Stimulated activated naive B cell treated with anti-CD40 and anti-IgM and Interleukin-4, amounts not matched to agents 10 μg/mL and 1 μg/mL and 100 μg/mL, for 72 hours (primary cell): ENCODE measurements around the gene BMPR1A.
"Not testable (repeated sequence)": the region's sequence is repeated elsewhere in the genome, so short reads cannot be mapped to it uniquely, and the experiment has no call there.

Experiments used
- ATAC-seq, 2 donors: fragments of 150-1000 bp; cut with Tn5 transposase; replicated peaks; 2 replicates each; pipeline ENCODE4 v1.10.0; 2021; ENCODE audit warnings: moderate library complexity in 1 of 2
- DNase-seq: peaks from one replicate; pipeline ENCODE4 v3.0.0; 2021
- H3K27ac Mint-ChIP-seq: one replicate; pipeline ENCODE4 v1.8.0; 2022; ENCODE audit warnings: mild to moderate bottlenecking, mixed read lengths
- H3K27me3 Mint-ChIP-seq, 2 donors: one replicate each; pipeline ENCODE4 v1.8.0; 2022; ENCODE audit warnings: mixed read lengths in 2 of 2
- H3K36me3 Mint-ChIP-seq, 2 donors: one replicate each; pipeline ENCODE4 v1.8.0; 2022; ENCODE audit warnings: mixed read lengths in 2 of 2, mild to moderate bottlenecking in 1 of 2
- H3K4me1 Mint-ChIP-seq, 2 donors: one replicate each; pipeline ENCODE4 v1.8.0; 2022; ENCODE audit warnings: mixed read lengths in 2 of 2, mild to moderate bottlenecking in 1 of 2
- H3K4me3 Mint-ChIP-seq, 2 donors: one replicate each; pipeline ENCODE4 v1.8.0; 2022; ENCODE audit warnings: mild to moderate bottlenecking in 2 of 2, mixed read lengths in 2 of 2, moderate library complexity in 1 of 2
- H3K9me3 Mint-ChIP-seq, 2 donors: one replicate each; pipeline ENCODE4 v1.8.0; 2022; ENCODE audit warnings: mixed read lengths in 2 of 2, mild to moderate bottlenecking in 1 of 2

BMPR1A gene

DNA sequence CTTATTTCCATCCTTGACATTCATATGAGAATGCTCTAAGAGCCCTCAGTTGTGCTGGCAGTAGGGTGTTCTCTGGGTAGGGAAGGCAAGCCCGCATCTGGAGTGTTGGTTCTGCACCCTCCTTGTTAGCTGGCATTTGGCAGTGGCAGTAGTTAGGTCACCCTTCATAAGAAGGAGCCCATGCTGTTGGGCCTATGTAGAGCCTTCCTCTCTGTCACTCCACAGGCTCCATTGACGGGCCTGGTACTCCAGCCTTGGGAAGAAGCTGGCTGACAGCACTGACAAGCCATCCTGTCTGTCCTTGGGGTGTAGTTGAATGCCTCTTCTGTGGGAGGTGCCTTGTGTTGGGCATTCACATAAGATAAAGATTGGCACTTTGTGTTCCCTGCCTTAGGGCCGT is 89.7 kb downstream of the BMPR1A start:
- Mint-ChIP-seq H3K27me3 (no peaks in the 10 kb centered on the region), H3K4me1 (peaks cover 0 to 5% of the 10 kb centered on the region in 2 donors), H3K9me3 (peaks cover 0 to 3% of the 10 kb centered on the region in 2 donors), H3K27ac (no peak overlapping the region), H3K4me3 (no peak overlapping the region), H3K36me3 (no peaks in the 10 kb centered on the region)
- ATAC-seq, result no peak
- no peak for DNase-seq

DNA sequence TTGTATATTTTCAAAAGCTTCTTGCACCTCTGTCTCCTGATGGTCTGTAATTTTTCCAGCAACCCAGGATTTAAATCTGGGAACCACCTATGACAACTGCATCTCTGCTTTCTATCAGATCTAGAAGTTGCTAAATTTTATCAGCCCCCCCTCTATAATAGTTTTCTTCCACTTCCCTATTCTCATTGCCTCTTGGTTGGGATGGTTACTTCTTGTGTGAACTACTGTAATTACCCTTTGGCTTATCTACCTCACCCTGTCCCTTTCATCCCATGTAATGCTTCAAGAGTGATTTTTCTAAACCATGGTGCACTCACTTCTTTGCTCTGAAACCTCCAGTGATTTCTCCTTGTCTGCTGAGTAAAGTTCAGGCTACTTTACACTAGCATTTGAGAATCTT is 92.3 kb downstream of the BMPR1A start:
- peaks cover 0 to 5% of the 10 kb centered on the region in 2 donors for H3K27me3 Mint-ChIP-seq
- peaks cover 4 to 5% of the 10 kb centered on the region in 2 donors for H3K9me3 Mint-ChIP-seq
- H3K4me3 Mint-ChIP-seq, result no peak overlapping the region
- peaks cover 0 to 9% of the 10 kb centered on the region in 2 donors for H3K36me3 Mint-ChIP-seq
- ATAC-seq (no peak), DNase-seq (no peak)
- peaks cover 0 to 5% of the 10 kb centered on the region in 2 donors for H3K4me1 Mint-ChIP-seq
- no peak overlapping the region for H3K27ac Mint-ChIP-seq

GRCh38 chr10:86849181-86849894 is 92.9 kb downstream of the BMPR1A start:
- DNase-seq, result no peak
- peaks cover 0 to 5% of the 10 kb centered on the region in 2 donors for H3K27me3 Mint-ChIP-seq

DNA sequence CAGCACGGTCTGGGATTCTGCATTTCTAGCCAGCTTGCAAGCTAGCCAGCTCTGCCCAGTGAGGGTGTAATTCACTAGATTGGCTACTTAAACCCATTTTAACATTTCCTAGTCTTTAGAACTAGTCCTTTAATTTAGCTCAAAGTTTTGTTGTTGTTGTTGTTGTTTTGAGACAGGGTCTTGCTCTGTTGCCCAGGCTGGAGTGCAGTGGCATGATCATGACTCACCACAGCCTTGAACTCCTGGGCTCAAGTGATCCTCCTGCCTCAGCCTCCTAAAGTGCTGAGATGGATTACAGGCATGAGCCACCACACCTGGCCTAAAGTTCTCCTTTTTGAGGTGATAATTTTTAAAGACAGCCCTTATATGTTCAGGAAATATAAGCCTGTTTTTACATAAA is 94.1 kb downstream of the BMPR1A start:
- DNase-seq (no peak), ATAC-seq (no peak)
- Mint-ChIP-seq H3K27ac (no peak overlapping the region), H3K4me3 (no peak overlapping the region), H3K27me3 (peaks cover 0 to 5% of the 10 kb centered on the region in 2 donors), H3K36me3 (peaks cover 2 to 9% of the 10 kb centered on the region in 2 donors), H3K4me1 (peaks cover 0 to 5% of the 10 kb centered on the region in 2 donors), H3K9me3 (peaks cover 5% of the 10 kb centered on the region in 2 donors)

More at GRCh38 chr10:86849181-86849894, 92.9 kb downstream of the BMPR1A start:
- peak in 1 of 2 donors; percentile 64 for ATAC-seq
- no peak overlapping the region for H3K27ac Mint-ChIP-seq
- peaks cover 5% of the 10 kb centered on the region in 2 donors for H3K9me3 Mint-ChIP-seq
- H3K4me3 Mint-ChIP-seq, result no peak overlapping the region
- peaks cover 0 to 5% of the 10 kb centered on the region in 2 donors for H3K4me1 Mint-ChIP-seq
- peaks cover 0 to 9% of the 10 kb centered on the region in 2 donors for H3K36me3 Mint-ChIP-seq

DNA sequence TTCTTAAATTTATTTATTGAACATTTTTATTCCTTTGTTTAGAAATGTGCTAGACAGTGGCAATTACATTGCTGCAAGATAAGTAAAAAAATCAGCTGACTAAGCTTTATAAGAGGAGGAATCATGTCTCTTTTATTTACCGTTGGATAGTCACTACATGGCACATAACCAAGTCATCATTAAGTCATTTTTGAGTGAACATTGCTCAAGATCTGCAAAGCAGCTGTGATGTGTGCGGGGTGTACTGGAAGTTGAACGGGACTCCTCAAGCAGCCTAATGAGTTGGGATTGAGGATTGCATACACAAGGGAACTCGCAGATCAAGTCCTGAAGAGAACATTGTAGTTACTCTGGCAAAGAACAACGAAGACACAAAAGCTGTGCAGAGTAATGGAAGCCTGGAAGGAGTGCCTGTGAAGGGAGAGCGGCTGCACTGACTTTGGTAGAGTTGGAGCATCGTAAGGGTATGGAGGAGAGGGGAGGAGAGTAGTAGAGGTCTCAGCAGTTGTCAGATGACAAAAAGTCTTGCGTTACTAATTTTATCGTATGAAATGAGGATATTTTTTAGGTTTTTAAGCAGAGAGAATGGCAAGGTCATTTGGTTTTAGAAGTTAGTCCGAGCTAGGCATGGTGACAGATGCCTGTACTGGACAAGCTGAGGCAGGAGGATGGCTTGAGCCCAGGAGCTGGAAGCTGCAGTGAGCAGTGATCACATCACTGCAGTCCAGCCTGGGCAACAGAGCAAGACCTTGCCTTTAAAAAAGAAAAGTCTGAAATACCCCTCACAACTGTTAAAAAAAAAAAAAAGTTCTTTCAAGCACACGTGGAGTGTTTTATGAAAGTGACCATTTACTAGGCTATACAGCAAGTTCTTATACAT is 95.1 kb downstream of the BMPR1A start:
- Mint-ChIP-seq H3K4me1 (peaks cover 0 to 5% of the 10 kb centered on the region in 2 donors), H3K27me3 (peaks cover 0 to 5% of the 10 kb centered on the region in 2 donors), H3K27ac (no peak overlapping the region), H3K9me3 (peaks cover 5% of the 10 kb centered on the region in 2 donors), H3K4me3 (no peak overlapping the region), H3K36me3 (peaks cover 2 to 9% of the 10 kb centered on the region in 2 donors)
- ATAC-seq, result no peak
- no peak for DNase-seq

GRCh38 chr10:86853582-86853981 is 97.2 kb downstream of the BMPR1A start:
- not testable (repeated sequence) for H3K36me3 Mint-ChIP-seq, H3K4me1 Mint-ChIP-seq, DNase-seq, ATAC-seq, H3K4me3 Mint-ChIP-seq, H3K27me3 Mint-ChIP-seq, H3K9me3 Mint-ChIP-seq, H3K27ac Mint-ChIP-seq

DNA sequence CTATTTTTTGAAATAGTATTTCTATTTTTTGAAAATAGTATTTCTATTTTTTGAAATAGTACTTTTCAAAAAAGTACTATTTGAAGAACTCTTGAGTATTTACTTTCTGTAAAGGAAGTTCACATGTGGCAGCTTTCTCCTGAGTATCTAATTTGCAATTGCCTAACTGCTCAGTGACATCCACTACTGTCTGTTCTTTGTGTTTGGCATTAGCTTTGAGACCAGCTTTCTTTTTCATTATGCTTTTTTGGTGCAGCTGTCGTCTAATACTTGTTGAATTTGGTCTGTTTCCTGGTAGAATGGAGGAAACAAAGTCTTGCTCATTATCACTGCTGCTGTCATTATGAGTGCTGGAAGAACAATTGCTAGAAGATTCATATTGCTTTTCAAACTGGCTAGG is 99.1 kb downstream of the BMPR1A start:
- DNase-seq (no peak), ATAC-seq (no peak)
- Mint-ChIP-seq H3K4me1 (no peaks in the 10 kb centered on the region), H3K36me3 (peaks cover 2 to 9% of the 10 kb centered on the region in 2 donors), H3K4me3 (no peak overlapping the region), H3K27ac (no peak overlapping the region), H3K9me3 (peaks cover 5% of the 10 kb centered on the region in 2 donors), H3K27me3 (peaks cover 0 to 5% of the 10 kb centered on the region in 2 donors)

- Mint-ChIP-seq H3K27ac (no peak overlapping the region), H3K27me3 (peaks cover 0 to 5% of the 10 kb centered on the region in 2 donors), H3K9me3 (peaks cover 5% of the 10 kb centered on the region in 2 donors), H3K4me1 (no peaks in the 10 kb centered on the region), H3K36me3 (peaks cover 2 to 9% of the 10 kb centered on the region in 2 donors), H3K4me3 (no peak overlapping the region)
- no peak for DNase-seq
- no peak for ATAC-seq
Measured at GRCh38 chr10:86856156-86856555, 99.7 kb downstream of the BMPR1A start.

DNA sequence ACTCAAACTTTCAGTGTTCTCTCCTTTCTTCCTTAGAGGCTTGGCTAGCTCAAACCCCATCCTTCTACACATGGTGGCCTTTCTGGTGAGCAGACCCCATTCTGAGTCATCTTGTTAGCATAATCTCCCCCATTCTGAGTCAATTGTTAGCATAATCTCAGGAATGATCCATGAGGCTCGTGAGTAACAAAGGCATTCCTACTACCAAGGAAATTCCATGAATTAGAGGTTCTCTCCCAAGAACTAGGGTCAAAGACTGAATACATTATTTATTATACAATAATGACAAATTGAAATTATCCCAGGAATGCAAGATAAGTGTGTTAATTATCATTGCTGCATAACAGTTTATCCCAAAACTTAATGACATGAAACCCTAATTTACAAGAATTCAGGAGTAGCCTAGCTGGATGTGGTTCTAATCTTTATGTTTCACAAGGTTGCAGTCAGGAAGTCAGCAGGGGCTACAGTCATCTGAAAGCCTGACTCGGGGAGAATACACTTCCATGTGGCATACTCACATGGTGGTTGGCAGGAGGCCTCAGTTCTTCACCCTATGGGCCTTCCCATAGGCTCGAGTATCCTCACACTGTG is 100.8 kb downstream of the BMPR1A start:
- Mint-ChIP-seq H3K27me3 (no peaks in the 10 kb centered on the region), H3K4me1 (no peaks in the 10 kb centered on the region), H3K9me3 (peaks cover 5% of the 10 kb centered on the region in 2 donors), H3K27ac (no peak overlapping the region), H3K4me3 (no peak overlapping the region), H3K36me3 (peaks cover 2 to 4% of the 10 kb centered on the region in 2 donors)
- ATAC-seq, result no peak
- DNase-seq, result no peak

DNA sequence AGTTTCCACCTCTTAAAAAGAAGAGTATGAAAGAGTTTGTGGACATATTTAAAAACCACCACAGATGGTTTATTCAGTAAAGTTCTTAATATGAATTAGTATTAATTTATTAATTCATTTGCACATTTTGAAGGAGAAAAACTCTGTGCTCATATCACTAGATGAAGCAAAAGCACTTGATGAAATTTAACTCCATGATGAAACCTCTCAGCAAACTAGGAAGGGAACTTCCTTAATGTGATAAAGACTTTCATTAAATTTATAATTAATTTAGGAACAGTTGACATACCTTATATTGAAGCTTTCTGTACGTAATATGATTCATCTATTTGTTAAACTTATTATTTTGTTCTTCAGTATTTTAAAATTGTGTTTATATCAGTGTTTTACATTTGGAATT is 101.6 kb downstream of the BMPR1A start:
- ATAC-seq, result no peak
- no peak overlapping the region for H3K4me3 Mint-ChIP-seq
- no peak overlapping the region for H3K27ac Mint-ChIP-seq
- no peak for DNase-seq
- H3K36me3 Mint-ChIP-seq, result peaks cover 2 to 4% of the 10 kb centered on the region in 2 donors
- H3K27me3 Mint-ChIP-seq, result no peaks in the 10 kb centered on the region
- H3K9me3 Mint-ChIP-seq, result peaks cover 5% of the 10 kb centered on the region in 2 donors
- H3K4me1 Mint-ChIP-seq, result no peaks in the 10 kb centered on the region

DNA sequence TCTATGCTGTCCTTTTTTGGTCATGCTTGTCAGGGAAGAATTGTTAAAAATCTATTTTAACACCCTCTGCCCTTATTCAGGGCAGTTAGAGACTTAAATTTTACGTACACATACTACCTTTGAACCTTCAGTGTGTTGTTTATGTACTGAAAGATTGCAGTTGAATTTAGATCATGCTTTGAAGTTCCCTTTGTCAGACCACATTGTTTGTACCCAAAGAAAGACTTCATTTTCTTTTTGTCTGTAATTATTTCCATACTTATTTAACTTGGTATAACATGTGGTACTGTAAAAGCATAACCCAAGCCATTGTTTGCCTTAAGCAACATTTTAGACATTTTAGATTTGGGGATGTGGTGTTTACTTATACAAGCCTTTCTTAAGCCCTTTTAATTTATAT is 104.9 kb downstream of the BMPR1A start:
- no peaks in the 10 kb centered on the region for H3K4me1 Mint-ChIP-seq
- H3K9me3 Mint-ChIP-seq, result no peaks in the 10 kb centered on the region
- ATAC-seq (no peak), DNase-seq (no peak)
- no peaks in the 10 kb centered on the region for H3K36me3 Mint-ChIP-seq
- no peak overlapping the region for H3K27ac Mint-ChIP-seq
- no peaks in the 10 kb centered on the region for H3K27me3 Mint-ChIP-seq
- H3K4me3 Mint-ChIP-seq, result no peak overlapping the region

DNA sequence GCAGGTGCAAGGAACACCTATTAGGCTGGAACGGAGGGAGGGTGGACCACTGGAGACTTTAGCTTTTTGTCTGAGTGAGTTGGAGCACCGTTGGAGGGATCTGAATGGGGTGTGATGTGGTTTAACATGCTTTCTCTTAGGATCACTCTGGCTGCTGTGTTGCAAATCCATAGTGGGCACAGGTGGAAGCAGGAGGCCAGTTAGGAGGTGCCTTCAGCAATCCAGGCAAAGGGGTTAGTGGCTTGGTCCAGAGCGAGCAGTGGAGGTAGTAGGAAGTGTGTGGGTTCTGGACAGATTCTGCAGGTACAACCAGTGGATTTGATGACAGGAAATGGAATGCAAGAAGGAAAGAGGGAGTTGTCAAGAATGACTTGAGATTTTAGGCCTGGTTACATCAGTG is 106.0 kb downstream of the BMPR1A start:
- Mint-ChIP-seq H3K36me3 (no peaks in the 10 kb centered on the region), H3K27ac (no peak overlapping the region), H3K9me3 (no peaks in the 10 kb centered on the region), H3K4me1 (no peaks in the 10 kb centered on the region), H3K4me3 (no peak overlapping the region), H3K27me3 (no peaks in the 10 kb centered on the region)
- ATAC-seq, result no peak
- DNase-seq, result no peak

DNA sequence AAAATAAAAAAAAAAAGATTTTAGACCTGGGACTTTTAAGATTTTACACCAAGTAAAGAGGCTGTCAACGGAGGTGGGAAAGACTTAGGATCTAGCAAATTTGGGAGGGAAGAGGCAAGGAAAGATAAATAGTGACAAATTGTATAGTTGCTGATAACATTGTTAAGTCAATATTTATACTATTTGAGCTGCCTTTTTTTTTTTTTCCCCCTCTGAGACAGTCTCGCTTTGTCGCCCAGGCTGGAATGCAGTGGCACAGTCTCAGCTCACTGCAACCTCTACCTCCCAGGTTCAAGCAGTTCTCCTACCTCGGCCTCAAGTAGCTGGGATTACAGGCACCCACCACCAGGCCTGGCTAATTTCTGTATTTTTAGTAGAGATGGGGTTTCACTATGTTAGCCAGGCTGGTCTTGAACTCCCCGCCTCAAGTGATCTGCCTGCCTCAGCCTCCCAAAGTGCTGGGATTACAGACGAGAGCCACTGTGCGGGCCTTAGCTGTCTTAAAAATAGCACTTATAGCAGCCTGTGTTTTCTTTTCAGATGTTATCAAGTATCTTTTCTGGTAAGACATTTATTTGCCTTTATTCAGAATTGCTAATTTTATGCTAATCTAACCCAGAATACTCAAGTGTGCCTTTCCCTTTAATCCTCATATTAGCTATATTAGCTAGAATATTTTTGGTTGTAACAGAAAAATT is 106.5 kb downstream of the BMPR1A start:
- DNase-seq, result no peak
- H3K27ac Mint-ChIP-seq, result no peak overlapping the region
- no peaks in the 10 kb centered on the region for H3K9me3 Mint-ChIP-seq
- peaks cover 0 to 5% of the 10 kb centered on the region in 2 donors for H3K27me3 Mint-ChIP-seq
- no peaks in the 10 kb centered on the region for H3K4me1 Mint-ChIP-seq
- no peak overlapping the region for H3K4me3 Mint-ChIP-seq
- H3K36me3 Mint-ChIP-seq, result no peaks in the 10 kb centered on the region
- ATAC-seq, result no peak

DNA sequence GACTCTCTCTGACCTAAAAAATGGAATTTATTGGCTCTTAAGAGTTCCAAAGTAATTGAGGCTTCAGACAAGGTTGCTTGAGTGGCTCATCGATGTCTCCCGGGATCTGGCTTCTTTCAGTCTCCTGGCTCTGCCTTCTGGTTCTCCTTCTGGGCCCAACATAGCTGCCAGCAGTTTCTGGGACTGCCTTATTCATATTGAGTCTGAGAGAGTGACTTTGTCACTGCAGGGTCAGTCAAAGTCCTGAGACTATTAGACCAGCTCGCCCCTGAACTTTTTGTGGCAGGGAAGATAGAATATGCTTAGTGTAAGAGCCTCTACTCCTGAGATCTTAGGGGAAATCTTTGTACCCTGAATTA is 107.0 kb downstream of the BMPR1A start:
- Mint-ChIP-seq H3K27me3 (peaks cover 0 to 8% of the 10 kb centered on the region in 2 donors), H3K4me3 (no peak overlapping the region), H3K36me3 (no peaks in the 10 kb centered on the region), H3K27ac (no peak overlapping the region), H3K4me1 (no peaks in the 10 kb centered on the region), H3K9me3 (no peaks in the 10 kb centered on the region)
- DNase-seq, result no peak
- ATAC-seq, result no peak
